ENCODE data around the gene GIMAP5.

GRCh38 chr7:150755473-150756099 is 18.4 kb downstream of the GIMAP5 start:
- TF ChIP-seq CTCF (IDR thresholded peaks at IDR 0.05) (no peak), POLR2A (IDR thresholded peaks at IDR 0.05) (no peak)

All from body of pancreas (tissue), 4 donors.